HepG2 (cell line): ENCODE results near the gene KCNQ1OT1. TPM values are rescaled to one million over a fixed set of nuclear protein-coding genes. Genes with fewer than 3 reads are reported as not detected.

Experiments used
- ARNT2 ChIP-seq: sonication (generic); formaldehyde crosslinking; IDR thresholded peaks from 2 replicates; pipeline ENCODE4 v1.8.0; 2022; ENCODE audit warnings: mild to moderate bottlenecking, low read depth, missing genetic modification reagents, moderate library complexity
- CCDC6 ChIP-seq: sonication (generic); formaldehyde crosslinking; IDR thresholded peaks from 2 replicates; pipeline ENCODE4 v1.8.1; 2022; ENCODE audit warnings: mild to moderate bottlenecking, missing genetic modification reagents, moderate library complexity
- DMAP1 ChIP-seq: IDR thresholded peaks from 2 replicates; pipeline ENCODE4 v1.6.1; 2016
- EHMT2 ChIP-seq: fragments of 200-600 bp; sonication (generic); IDR thresholded peaks from 2 replicates; pipeline ENCODE4 v1.7.0; 2017; ENCODE audit warnings: antibody characterized with exemption, low read depth, low read length, borderline replicate concordance
- ETV5 ChIP-seq: IDR thresholded peaks from 2 replicates; pipeline ENCODE4 v1.6.1; 2018; ENCODE audit warnings: missing biosample characterization, missing genetic modification reagents, inconsistent platforms, borderline replicate concordance
- HDAC6 ChIP-seq: fragments of 200-600 bp; sonication (generic); IDR thresholded peaks from 2 replicates; pipeline ENCODE4 v1.7.0; 2017; ENCODE audit warnings: mild to moderate bottlenecking, antibody characterized with exemption, low read length, low read depth
- HMG20A ChIP-seq: IDR thresholded peaks from 2 replicates; pipeline ENCODE4 v1.6.1; 2016; ENCODE audit warnings: borderline replicate concordance
- KDM2A ChIP-seq: sonication (generic); formaldehyde crosslinking; IDR thresholded peaks from 2 replicates; pipeline ENCODE4 v1.4.0; 2020; ENCODE audit warnings: low read depth, missing genetic modification reagents, borderline replicate concordance
- KLF11 ChIP-seq: IDR thresholded peaks from 2 replicates; pipeline ENCODE4 v1.6.1; 2016; ENCODE audit warnings: missing compliant biosample characterization
- MAFG ChIP-seq: sonication (generic); formaldehyde crosslinking; IDR thresholded peaks from 2 replicates; pipeline ENCODE4 v1.5.1; 2020; ENCODE audit warnings: mild to moderate bottlenecking, missing genetic modification reagents
- PHF21A ChIP-seq: sonication (generic); formaldehyde crosslinking; IDR thresholded peaks from 2 replicates; pipeline ENCODE4 v1.5.0; 2020; ENCODE audit warnings: mild to moderate bottlenecking, missing genetic modification reagents
- RAD21 ChIP-seq: fragments of 450-650 bp; formaldehyde crosslinking; IDR thresholded peaks from 2 replicates; pipeline ENCODE4 v1.5.0; 2020; ENCODE audit warnings: mild to moderate bottlenecking
- U2AF1 ChIP-seq: fragments of 200-400 bp; formaldehyde crosslinking; optimal IDR thresholded peaks from 2 replicates; pipeline ENCODE3; 2017; ENCODE audit warnings: mild to moderate bottlenecking, low read depth, low read length
- ZBTB38 ChIP-seq: sonication (generic); formaldehyde crosslinking; IDR thresholded peaks from 2 replicates; pipeline ENCODE4 v1.5.1; 2020; ENCODE audit warnings: mild to moderate bottlenecking, missing genetic modification reagents
- ZBTB7B ChIP-seq: sonication (generic); formaldehyde crosslinking; IDR thresholded peaks from 2 replicates; pipeline ENCODE4 v1.4.0; 2020; ENCODE audit warnings: missing genetic modification reagents
- ZNF329 ChIP-seq: sonication (generic); formaldehyde crosslinking; IDR thresholded peaks from 2 replicates; pipeline ENCODE4 v1.9.0; 2021; ENCODE audit warnings: low read depth, mild to moderate bottlenecking, missing genetic modification reagents
- ZNF543 ChIP-seq: sonication (generic); formaldehyde crosslinking; IDR thresholded peaks from 2 replicates; pipeline ENCODE4 v1.4.0; 2020; ENCODE audit warnings: mild to moderate bottlenecking, missing genetic modification reagents
- ZNF619 ChIP-seq: sonication (generic); formaldehyde crosslinking; IDR thresholded peaks from 2 replicates; pipeline ENCODE4 v1.4.0; 2020; ENCODE audit warnings: mild to moderate bottlenecking, missing genetic modification reagents
- ZNF773 ChIP-seq: sonication (generic); formaldehyde crosslinking; IDR thresholded peaks from 2 replicates; pipeline ENCODE4 v1.4.0; 2020; ENCODE audit warnings: missing genetic modification reagents, borderline replicate concordance
- polyA plus RNA-seq, 8 experiments: library from polyadenylated mRNA; depleted of rRNA in 3 of 8; stranded (reverse) in 7 of 8; unstranded in 1 of 8; fragments of >200 nt; fragmentation: Illumina TruSeq in 4 of 8; extraction: Trizol in 4 of 8; gene quantifications; 2 replicates each; pipeline versions ENCODE4 v1.2.1 to v1.2.3, GENCODE V29; 2011 to 2016; ENCODE audit warnings: low read depth in 4 of 8, missing spikeins in 1 of 8, mixed read lengths in 1 of 8; ENCODE audit not compliant: insufficient read depth in 1 of 8
- total RNA-seq, 5 experiments: library from RNA; depleted of rRNA; stranded (reverse); fragments of >200 nt; fragmentation: Illumina TruSeq; extraction: Trizol; gene quantifications; 2 replicates each; pipeline ENCODE4 v1.2.3, GENCODE V29; 2016; ENCODE audit warnings: low read depth in 1 of 5
- TF ChIP-seq, protein P1 (sequence below): sonication (generic); formaldehyde crosslinking; IDR thresholded peaks from 2 replicates; pipeline ENCODE4 v1.5.1; 2020; ENCODE audit warnings: missing genetic modification reagents, mild to moderate bottlenecking, borderline replicate concordance
- TF ChIP-seq, protein P2 (sequence below): sonication (generic); formaldehyde crosslinking; IDR thresholded peaks from 2 replicates; pipeline ENCODE4 v1.4.0; 2020; ENCODE audit warnings: missing genetic modification reagents

Gene KCNQ1OT1
- total and polyA plus RNA-seq, 2 of the 13 experiments (the other 11 are each of a cell fraction or from before 2014, with no cell fraction given): 1.3 to 18.9 TPM

DNA sequence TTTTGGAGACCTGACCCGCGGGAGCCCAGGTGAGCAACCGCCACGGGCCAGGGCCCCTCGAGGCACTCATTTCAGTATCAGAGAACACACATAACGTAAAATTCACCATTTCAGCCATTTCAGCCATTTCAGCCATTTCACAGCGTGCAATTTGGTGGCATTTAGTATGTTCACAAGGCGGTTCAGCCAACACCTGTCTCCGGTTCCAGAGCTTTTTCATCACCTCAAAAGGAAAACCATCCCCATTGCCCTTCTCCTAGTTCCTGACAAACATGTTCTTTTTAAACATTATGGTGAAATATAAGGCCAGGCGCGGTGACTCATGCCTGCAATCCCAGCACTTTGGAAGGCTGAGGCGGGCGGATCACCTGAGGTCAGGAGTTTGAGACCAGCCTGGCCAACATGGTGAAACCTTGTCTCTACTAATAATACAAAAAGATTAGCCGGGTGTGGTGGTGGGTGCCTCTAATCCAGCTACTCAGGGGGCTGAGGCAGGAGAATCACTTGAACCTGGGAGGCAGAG, 135.7 kb downstream of the KCNQ1OT1 start (continued):
- no peak; the same call in 1 of the 2 replicates for TF ChIP-seq KDM2A (CRISPR knock-in tag)
- no peak for TF ChIP-seq HMG20A (CRISPR knock-in tag)
- TF ChIP-seq ZNF329 (CRISPR knock-in tag): no peak
- no peak for TF ChIP-seq U2AF1
- TF ChIP-seq, protein P1, sequence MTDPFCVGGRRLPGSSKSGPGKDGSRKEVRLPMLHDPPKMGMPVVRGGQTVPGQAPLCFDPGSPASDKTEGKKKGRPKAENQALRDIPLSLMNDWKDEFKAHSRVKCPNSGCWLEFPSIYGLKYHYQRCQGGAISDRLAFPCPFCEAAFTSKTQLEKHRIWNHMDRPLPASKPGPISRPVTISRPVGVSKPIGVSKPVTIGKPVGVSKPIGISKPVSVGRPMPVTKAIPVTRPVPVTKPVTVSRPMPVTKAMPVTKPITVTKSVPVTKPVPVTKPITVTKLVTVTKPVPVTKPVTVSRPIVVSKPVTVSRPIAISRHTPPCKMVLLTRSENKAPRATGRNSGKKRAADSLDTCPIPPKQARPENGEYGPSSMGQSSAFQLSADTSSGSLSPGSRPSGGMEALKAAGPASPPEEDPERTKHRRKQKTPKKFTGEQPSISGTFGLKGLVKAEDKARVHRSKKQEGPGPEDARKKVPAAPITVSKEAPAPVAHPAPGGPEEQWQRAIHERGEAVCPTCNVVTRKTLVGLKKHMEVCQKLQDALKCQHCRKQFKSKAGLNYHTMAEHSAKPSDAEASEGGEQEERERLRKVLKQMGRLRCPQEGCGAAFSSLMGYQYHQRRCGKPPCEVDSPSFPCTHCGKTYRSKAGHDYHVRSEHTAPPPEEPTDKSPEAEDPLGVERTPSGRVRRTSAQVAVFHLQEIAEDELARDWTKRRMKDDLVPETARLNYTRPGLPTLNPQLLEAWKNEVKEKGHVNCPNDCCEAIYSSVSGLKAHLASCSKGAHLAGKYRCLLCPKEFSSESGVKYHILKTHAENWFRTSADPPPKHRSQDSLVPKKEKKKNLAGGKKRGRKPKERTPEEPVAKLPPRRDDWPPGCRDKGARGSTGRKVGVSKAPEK (CRISPR knock-in tag): no peak
- no peak for TF ChIP-seq HDAC6
- TF ChIP-seq DMAP1: no peak
- no peak for TF ChIP-seq CCDC6
- TF ChIP-seq ARNT2 (CRISPR knock-in tag): peak; percentile 51; the same call in 1 of the 2 replicates
- no peak for TF ChIP-seq ZNF773 (CRISPR knock-in tag)
- 0 out of 2 replicates have a peak, but pooled peaks have one; percentile 89 for TF ChIP-seq RAD21 (CRISPR knock-in tag)
- TF ChIP-seq, protein P2, sequence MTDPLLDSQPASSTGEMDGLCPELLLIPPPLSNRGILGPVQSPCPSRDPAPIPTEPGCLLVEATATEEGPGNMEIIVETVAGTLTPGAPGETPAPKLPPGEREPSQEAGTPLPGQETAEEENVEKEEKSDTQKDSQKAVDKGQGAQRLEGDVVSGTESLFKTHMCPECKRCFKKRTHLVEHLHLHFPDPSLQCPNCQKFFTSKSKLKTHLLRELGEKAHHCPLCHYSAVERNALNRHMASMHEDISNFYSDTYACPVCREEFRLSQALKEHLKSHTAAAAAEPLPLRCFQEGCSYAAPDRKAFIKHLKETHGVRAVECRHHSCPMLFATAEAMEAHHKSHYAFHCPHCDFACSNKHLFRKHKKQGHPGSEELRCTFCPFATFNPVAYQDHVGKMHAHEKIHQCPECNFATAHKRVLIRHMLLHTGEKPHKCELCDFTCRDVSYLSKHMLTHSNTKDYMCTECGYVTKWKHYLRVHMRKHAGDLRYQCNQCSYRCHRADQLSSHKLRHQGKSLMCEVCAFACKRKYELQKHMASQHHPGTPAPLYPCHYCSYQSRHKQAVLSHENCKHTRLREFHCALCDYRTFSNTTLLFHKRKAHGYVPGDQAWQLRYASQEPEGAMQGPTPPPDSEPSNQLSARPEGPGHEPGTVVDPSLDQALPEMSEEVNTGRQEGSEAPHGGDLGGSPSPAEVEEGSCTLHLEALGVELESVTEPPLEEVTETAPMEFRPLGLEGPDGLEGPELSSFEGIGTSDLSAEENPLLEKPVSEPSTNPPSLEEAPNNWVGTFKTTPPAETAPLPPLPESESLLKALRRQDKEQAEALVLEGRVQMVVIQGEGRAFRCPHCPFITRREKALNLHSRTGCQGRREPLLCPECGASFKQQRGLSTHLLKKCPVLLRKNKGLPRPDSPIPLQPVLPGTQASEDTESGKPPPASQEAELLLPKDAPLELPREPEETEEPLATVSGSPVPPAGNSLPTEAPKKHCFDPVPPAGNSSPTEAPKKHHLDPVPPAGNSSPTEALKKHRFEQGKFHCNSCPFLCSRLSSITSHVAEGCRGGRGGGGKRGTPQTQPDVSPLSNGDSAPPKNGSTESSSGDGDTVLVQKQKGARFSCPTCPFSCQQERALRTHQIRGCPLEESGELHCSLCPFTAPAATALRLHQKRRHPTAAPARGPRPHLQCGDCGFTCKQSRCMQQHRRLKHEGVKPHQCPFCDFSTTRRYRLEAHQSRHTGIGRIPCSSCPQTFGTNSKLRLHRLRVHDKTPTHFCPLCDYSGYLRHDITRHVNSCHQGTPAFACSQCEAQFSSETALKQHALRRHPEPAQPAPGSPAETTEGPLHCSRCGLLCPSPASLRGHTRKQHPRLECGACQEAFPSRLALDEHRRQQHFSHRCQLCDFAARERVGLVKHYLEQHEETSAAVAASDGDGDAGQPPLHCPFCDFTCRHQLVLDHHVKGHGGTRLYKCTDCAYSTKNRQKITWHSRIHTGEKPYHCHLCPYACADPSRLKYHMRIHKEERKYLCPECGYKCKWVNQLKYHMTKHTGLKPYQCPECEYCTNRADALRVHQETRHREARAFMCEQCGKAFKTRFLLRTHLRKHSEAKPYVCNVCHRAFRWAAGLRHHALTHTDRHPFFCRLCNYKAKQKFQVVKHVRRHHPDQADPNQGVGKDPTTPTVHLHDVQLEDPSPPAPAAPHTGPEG: 0 out of 2 replicates have a peak, but pooled peaks have one; percentile 37
- no peak for TF ChIP-seq EHMT2
- TF ChIP-seq ZNF619 (CRISPR knock-in tag): no peak
- TF ChIP-seq MAFG (CRISPR knock-in tag): no peak
- TF ChIP-seq ZBTB38 (CRISPR knock-in tag): peak; percentile 60
- no peak for TF ChIP-seq ZNF543 (CRISPR knock-in tag)
- TF ChIP-seq KLF11 (CRISPR knock-in tag): 0 out of 2 replicates have a peak, but pooled peaks have one; percentile 37
- TF ChIP-seq ETV5 (CRISPR knock-in tag): no peak
- peak; percentile 61 for TF ChIP-seq ZBTB7B (CRISPR knock-in tag)
- TF ChIP-seq PHF21A: peak; percentile 2; the same call in 1 of the 2 replicates
